NCI-H748 (cell line): ENCODE data around the gene RFFL.
"Not testable (repeated sequence)": the region's sequence is repeated elsewhere in the genome, so short reads cannot be mapped to it uniquely, and the experiment has no call there.

Experiments used
- DNase-seq: peaks from one replicate; lab custom pipeline; 2025; ENCODE audit not compliant: unreplicated experiment; lab: John Stamatoyannopoulos, UW

The RFFL gene

GRCh38 chr17:35051183-35051578 is 12.3 kb downstream of the RFFL start:
- no peak for DNase-seq

- no peak for DNase-seq
Observed at GRCh38 chr17:35050170-35050569, 13.3 kb downstream of the RFFL start.

GRCh38 chr17:35048685-35049379 is 14.7 kb downstream of the RFFL start:
- no peak for DNase-seq

- no peak for DNase-seq
Observed at GRCh38 chr17:35046740-35047283, 16.7 kb downstream of the RFFL start.

- no peak for DNase-seq
Observed at GRCh38 chr17:35046245-35046644, 17.3 kb downstream of the RFFL start.

GRCh38 chr17:35045458-35045979 is 18.0 kb downstream of the RFFL start:
- not testable (repeated sequence) for DNase-seq

- no peak for DNase-seq
Observed at GRCh38 chr17:35044181-35044580, 19.3 kb downstream of the RFFL start.

GRCh38 chr17:35041390-35041789 is 22.1 kb downstream of the RFFL start:
- DNase-seq, result no peak

- DNase-seq, result no peak
Observed at GRCh38 chr17:35038453-35038852, 25.1 kb downstream of the RFFL start.

GRCh38 chr17:35030780-35031179 is 32.7 kb downstream of the RFFL start:
- DNase-seq, result no peak

- no peak for DNase-seq
Observed at GRCh38 chr17:35028531-35029262, 34.8 kb downstream of the RFFL start.

GRCh38 chr17:35028097-35028496 is 35.4 kb downstream of the RFFL start:
- DNase-seq, result not testable (repeated sequence)

- no peak for DNase-seq
Observed at GRCh38 chr17:35025541-35025940, 38.0 kb downstream of the RFFL start.

- DNase-seq, result no peak
Observed at GRCh38 chr17:35023538-35023937, 40.0 kb downstream of the RFFL start.

GRCh38 chr17:35022536-35023063 is 40.9 kb downstream of the RFFL start:
- DNase-seq, result no peak

- no peak for DNase-seq
Observed at GRCh38 chr17:35021520-35022380, 41.8 kb downstream of the RFFL start.

GRCh38 chr17:35019386-35020179 is 43.9 kb downstream of the RFFL start:
- no peak for DNase-seq

GRCh38 chr17:35018814-35019213 is 44.7 kb downstream of the RFFL start:
- no peak for DNase-seq

GRCh38 chr17:35017021-35017420 is 46.5 kb downstream of the RFFL start:
- DNase-seq, result no peak

GRCh38 chr17:35016369-35016768 is 47.1 kb downstream of the RFFL start:
- DNase-seq, result no peak
